ENCODE measurements around the gene TBC1D4.

Gene TBC1D4

GRCh38 chr13:75373988-75374387, 108.0 kb downstream of the TBC1D4 start:
- TF ChIP-seq ZFX (IDR thresholded peaks at IDR 0.05; ENCODE audit: borderline replicate concordance): no peak
- TF ChIP-seq, protein P1, sequence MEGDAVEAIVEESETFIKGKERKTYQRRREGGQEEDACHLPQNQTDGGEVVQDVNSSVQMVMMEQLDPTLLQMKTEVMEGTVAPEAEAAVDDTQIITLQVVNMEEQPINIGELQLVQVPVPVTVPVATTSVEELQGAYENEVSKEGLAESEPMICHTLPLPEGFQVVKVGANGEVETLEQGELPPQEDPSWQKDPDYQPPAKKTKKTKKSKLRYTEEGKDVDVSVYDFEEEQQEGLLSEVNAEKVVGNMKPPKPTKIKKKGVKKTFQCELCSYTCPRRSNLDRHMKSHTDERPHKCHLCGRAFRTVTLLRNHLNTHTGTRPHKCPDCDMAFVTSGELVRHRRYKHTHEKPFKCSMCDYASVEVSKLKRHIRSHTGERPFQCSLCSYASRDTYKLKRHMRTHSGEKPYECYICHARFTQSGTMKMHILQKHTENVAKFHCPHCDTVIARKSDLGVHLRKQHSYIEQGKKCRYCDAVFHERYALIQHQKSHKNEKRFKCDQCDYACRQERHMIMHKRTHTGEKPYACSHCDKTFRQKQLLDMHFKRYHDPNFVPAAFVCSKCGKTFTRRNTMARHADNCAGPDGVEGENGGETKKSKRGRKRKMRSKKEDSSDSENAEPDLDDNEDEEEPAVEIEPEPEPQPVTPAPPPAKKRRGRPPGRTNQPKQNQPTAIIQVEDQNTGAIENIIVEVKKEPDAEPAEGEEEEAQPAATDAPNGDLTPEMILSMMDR (IDR thresholded peaks at IDR 0.05): no peak
- no peak overlapping the region for H3K27ac ChIP-seq

- H3K27ac ChIP-seq: no peak overlapping the region
- TF ChIP-seq, protein P1 (IDR thresholded peaks at IDR 0.05): no peak
- no peak for TF ChIP-seq ZFX (IDR thresholded peaks at IDR 0.05; ENCODE audit: borderline replicate concordance)
Observed at GRCh38 chr13:75372923-75373841, 108.8 kb downstream of the TBC1D4 start.

- no peak for TF ChIP-seq ZFX (IDR thresholded peaks at IDR 0.05; ENCODE audit: borderline replicate concordance)
- TF ChIP-seq, protein P1 (IDR thresholded peaks at IDR 0.05): peak; percentile 82
- H3K27ac ChIP-seq: no peak overlapping the region
Observed at GRCh38 chr13:75372517-75372916, 109.5 kb downstream of the TBC1D4 start.

GRCh38 chr13:75371203-75371602, 110.8 kb downstream of the TBC1D4 start:
- H3K27ac ChIP-seq: no peak overlapping the region
- TF ChIP-seq, protein P1 (IDR thresholded peaks at IDR 0.05): no peak
- no peak for TF ChIP-seq ZFX (IDR thresholded peaks at IDR 0.05; ENCODE audit: borderline replicate concordance)

DNA sequence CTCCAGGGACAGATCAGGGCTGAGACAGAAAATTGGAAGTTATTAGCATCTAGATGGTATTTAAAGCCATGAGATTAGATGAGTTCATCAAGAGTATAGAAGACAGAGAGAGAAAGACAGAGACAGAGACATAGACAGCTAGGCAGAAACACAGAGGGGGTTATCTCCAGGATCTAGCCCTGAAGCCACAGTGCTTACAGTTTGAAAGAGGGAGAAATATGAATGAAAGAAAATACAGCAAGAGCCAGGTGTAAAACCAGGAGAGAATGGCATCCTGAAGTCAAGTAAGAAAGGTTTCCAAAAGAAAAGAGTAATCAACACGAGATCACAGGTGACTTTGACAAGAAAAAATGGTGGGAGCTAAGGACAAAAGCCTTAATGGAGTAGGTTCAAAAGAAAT, 111.2 kb downstream of the TBC1D4 start:
- no peak overlapping the region for H3K27ac ChIP-seq
- TF ChIP-seq ZFX (IDR thresholded peaks at IDR 0.05; ENCODE audit: borderline replicate concordance): no peak
- TF ChIP-seq, protein P1 (IDR thresholded peaks at IDR 0.05): no peak

- H3K27ac ChIP-seq: no peak overlapping the region
- no peak for TF ChIP-seq ZFX (IDR thresholded peaks at IDR 0.05; ENCODE audit: borderline replicate concordance)
- TF ChIP-seq, protein P1 (IDR thresholded peaks at IDR 0.05): no peak
Observed at GRCh38 chr13:75369981-75370380, 112.0 kb downstream of the TBC1D4 start.

GRCh38 chr13:75368167-75368566, 113.8 kb downstream of the TBC1D4 start:
- TF ChIP-seq, protein P1 (IDR thresholded peaks at IDR 0.05): no peak
- TF ChIP-seq ZFX (IDR thresholded peaks at IDR 0.05; ENCODE audit: borderline replicate concordance): no peak

More at GRCh38 chr13:75368167-75368566, 113.8 kb downstream of the TBC1D4 start:
- no peak overlapping the region for H3K27ac ChIP-seq

All from 22Rv1 (cell line).